CD4-positive, alpha-beta T cell (primary cell): ENCODE results near the gene NEK2. TPM values are rescaled to one million over a fixed set of nuclear protein-coding genes. Genes with fewer than 3 reads are reported as not detected.
A peak's percentile ranks its signal among the peaks of the same experiment; 100 is the strongest.

Experiments used
- ATAC-seq: fragments of 200-7000 bp; cut with Tn5 transposase; one replicate; pipeline ENCODE4 v1.10.0; 2022; ENCODE audit warnings: mild to moderate bottlenecking; ENCODE audit not compliant: poor library complexity
- CTCF ChIA-PET: fragments of 350-600 bp; sonication (Branson Sonifier 250); formaldehyde crosslinking; loops from one replicate; lab custom pipeline; 2021; ENCODE audit warnings: antibody characterized with exemption, inconsistent platforms; lab: Charles Lee
- POLR2A ChIA-PET: fragments of 350-600 bp; sonication (Branson Sonifier 250); formaldehyde crosslinking; loops from one replicate; lab custom pipeline; 2021; ENCODE audit warnings: antibody characterized with exemption, inconsistent platforms; lab: Charles Lee
- DNase-seq, 14 experiments: peaks; one replicate each; pipeline ENCODE4 v3.0.0-alpha.2; 2013 to 2020; ENCODE audit warnings: mixed read lengths in 2 of 14
- H3K27ac ChIP-seq, 2 donors: one replicate each; pipeline versions ENCODE4 v1.5.1 to v1.7.0; 2013; ENCODE audit warnings: low read length in 2 of 2, low read depth in 1 of 2, mild to moderate bottlenecking in 1 of 2
- H3K27me3 ChIP-seq, 2 experiments: 1 replicate in 1 of 2; 2 replicates in 1 of 2; pipeline versions ENCODE4 v1.6.1 to v1.7.0; 2013; ENCODE audit warnings: low read length in 2 of 2, control low read depth in 1 of 2, mild to moderate bottlenecking in 1 of 2, moderate library complexity in 1 of 2; ENCODE audit not compliant: insufficient read depth in 2 of 2, control insufficient read depth in 1 of 2
- H3K36me3 ChIP-seq: one replicate; pipeline ENCODE4 v1.6.1; 2013; ENCODE audit warnings: low read length, control low read depth; ENCODE audit not compliant: insufficient read depth
- H3K4me1 ChIP-seq: one replicate; pipeline ENCODE4 v1.6.1; 2013; ENCODE audit warnings: low read length, control low read depth; ENCODE audit not compliant: insufficient read depth
- H3K4me3 ChIP-seq: one replicate; pipeline ENCODE4 v1.5.1; 2013; ENCODE audit warnings: mild to moderate bottlenecking, low read length, moderate library complexity
- H3K9me3 ChIP-seq, 2 experiments: 1 replicate in 1 of 2; 2 replicates in 1 of 2; pipeline versions ENCODE4 v1.6.1 to v1.7.0; 2013; ENCODE audit warnings: low read length in 2 of 2, mild to moderate bottlenecking in 2 of 2, control low read depth in 1 of 2, moderate library complexity in 1 of 2; ENCODE audit not compliant: control insufficient read depth in 1 of 2, insufficient read depth in 1 of 2
- H3K27ac Mint-ChIP-seq: one replicate; pipeline ENCODE4 v1.8.0; 2020; ENCODE audit warnings: mixed read lengths
- H3K27me3 Mint-ChIP-seq: one replicate; pipeline ENCODE4 v1.8.0; 2021; ENCODE audit warnings: mixed read lengths
- H3K36me3 Mint-ChIP-seq: one replicate; pipeline ENCODE4 v1.8.0; 2021; ENCODE audit warnings: low read depth, mixed read lengths
- H3K4me1 Mint-ChIP-seq: one replicate; pipeline ENCODE4 v1.8.0; 2021; ENCODE audit warnings: low read depth, mixed read lengths
- H3K4me3 Mint-ChIP-seq: one replicate; pipeline ENCODE4 v1.8.0; 2020; ENCODE audit warnings: mild to moderate bottlenecking, mixed read lengths
- H3K9me3 Mint-ChIP-seq: one replicate; pipeline ENCODE4 v1.8.0; 2020; ENCODE audit warnings: mixed read lengths
- CTCF ChIP-seq: fragments of 200-600 bp; IDR thresholded peaks from one replicate; pipeline ENCODE4 v1.8.0; 2022; ENCODE audit warnings: antibody characterized with exemption, mild to moderate bottlenecking
- intact Hi-C, 2 experiments: fragments of 100-400 bp; cut with DNase I in 1 of 2; cut with micrococcal nuclease in 1 of 2; formaldehyde crosslinking; loops; one replicate each; pipeline versions ENCODE4 v1.15.1 to v1.9.0; 2023 to 2025; cut with DNase I, micrococcal nuclease
- total RNA-seq, 174 experiments: library from RNA in 2 of 174; stranded (reverse) in 2 of 174; gene quantifications; one replicate each; pipeline ENCODE4 v1.2.3 and lab custom pipeline; 2021 to 2026

Gene NEK2
- total RNA-seq, 2 experiments from 2014 or later = not detected

GRCh38 chr1:211648980-211649934, 26.2 kb downstream of the NEK2 start:
- ATAC-seq = peak; percentile 41
- ChIA-PET POLR2A (no interaction called here), CTCF (no interaction called here)
- Histone ChIP-seq H3K4me1 (no peaks in the 10 kb centered on the region), H3K27ac (no peak overlapping the region), H3K27me3 (no peaks in the 10 kb centered on the region), H3K9me3 (no peaks in the 10 kb centered on the region), H3K4me3 (no peak overlapping the region), H3K36me3 (no peaks in the 10 kb centered on the region)
- H3K27ac Mint-ChIP-seq = no peak overlapping the region
- intact Hi-C loops = no loop called here
- no peak overlapping the region for H3K4me3 Mint-ChIP-seq
- no peak for TF ChIP-seq CTCF
- no peaks in the 10 kb centered on the region for H3K9me3 Mint-ChIP-seq
- no peaks in the 10 kb centered on the region for H3K27me3 Mint-ChIP-seq
- peak in 2 of 14 experiments; percentile 41 to 49 for DNase-seq
- H3K4me1 Mint-ChIP-seq = no peaks in the 10 kb centered on the region
- H3K36me3 Mint-ChIP-seq = no peaks in the 10 kb centered on the region

- no peaks in the 10 kb centered on the region for H3K9me3 Mint-ChIP-seq
- Histone ChIP-seq H3K4me3 (no peak overlapping the region), H3K9me3 (no peaks in the 10 kb centered on the region), H3K27me3 (no peaks in the 10 kb centered on the region), H3K27ac (no peak overlapping the region), H3K4me1 (peaks cover 8% of the 10 kb centered on the region), H3K36me3 (no peaks in the 10 kb centered on the region)
- no peaks in the 10 kb centered on the region for H3K27me3 Mint-ChIP-seq
- TF ChIP-seq CTCF = no peak
- H3K4me1 Mint-ChIP-seq = peaks cover 7% of the 10 kb centered on the region
- DNase-seq (no peak), ATAC-seq (no peak)
- ChIA-PET CTCF (no interaction called here), POLR2A (no interaction called here)
- H3K36me3 Mint-ChIP-seq = no peaks in the 10 kb centered on the region
- H3K4me3 Mint-ChIP-seq = no peak overlapping the region
- no peak overlapping the region for H3K27ac Mint-ChIP-seq
- intact Hi-C loops = no loop called here
Observed at GRCh38 chr1:211648336-211648735, 27.1 kb downstream of the NEK2 start.

GRCh38 chr1:211647711-211648121, 27.7 kb downstream of the NEK2 start:
- peaks cover 10% of the 10 kb centered on the region for H3K4me1 ChIP-seq
- H3K9me3 Mint-ChIP-seq = no peaks in the 10 kb centered on the region
- H3K9me3 ChIP-seq = no peaks in the 10 kb centered on the region
- no peak for ATAC-seq
- POLR2A ChIA-PET = no interaction called here
- no peaks in the 10 kb centered on the region for H3K36me3 ChIP-seq
- H3K4me1 Mint-ChIP-seq = peaks cover 11% of the 10 kb centered on the region
- H3K27me3 Mint-ChIP-seq = no peaks in the 10 kb centered on the region
- intact Hi-C loops = no loop called here
- H3K36me3 Mint-ChIP-seq = no peaks in the 10 kb centered on the region
- no peak for DNase-seq
- no peak overlapping the region for H3K4me3 Mint-ChIP-seq
- CTCF ChIA-PET = no interaction called here
- H3K27me3 ChIP-seq = no peaks in the 10 kb centered on the region
- H3K27ac ChIP-seq = no peak overlapping the region
- no peak overlapping the region for H3K27ac Mint-ChIP-seq
- no peak for TF ChIP-seq CTCF
- H3K4me3 ChIP-seq = no peak overlapping the region
